GM19238 (cell line): Measurements from ENCODE around the gene CFAP119.

Experiments
- DNase-seq: peaks from one replicate; pipeline ENCODE4 v3.0.0; 2011; ENCODE audit warnings: low spot score; ENCODE audit not compliant: insufficient read length

CFAP119 gene

DNA sequence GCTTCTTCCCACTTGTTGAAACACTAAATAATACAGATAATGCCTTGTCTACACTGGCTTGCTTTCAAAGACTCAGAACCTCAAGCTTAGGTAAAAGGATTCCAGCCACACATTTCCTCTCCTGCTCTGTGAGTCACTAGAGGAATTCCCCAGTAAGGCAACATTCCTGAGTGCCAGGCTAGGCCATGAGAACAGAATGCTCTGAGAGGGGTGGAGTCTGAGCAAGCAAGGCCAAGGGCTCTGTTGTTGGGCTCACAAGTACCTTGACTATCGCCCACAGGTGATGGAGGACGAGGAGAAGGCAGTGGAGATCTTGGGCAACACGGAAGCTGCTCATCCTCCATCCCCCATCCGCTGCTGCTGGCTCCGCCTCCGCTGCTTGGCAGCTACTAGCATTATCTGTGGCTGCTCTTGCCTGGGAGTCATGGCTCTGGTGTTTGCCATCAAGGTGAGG, 20.4 kb downstream of the CFAP119 start:
- DNase-seq, result no peak

DNA sequence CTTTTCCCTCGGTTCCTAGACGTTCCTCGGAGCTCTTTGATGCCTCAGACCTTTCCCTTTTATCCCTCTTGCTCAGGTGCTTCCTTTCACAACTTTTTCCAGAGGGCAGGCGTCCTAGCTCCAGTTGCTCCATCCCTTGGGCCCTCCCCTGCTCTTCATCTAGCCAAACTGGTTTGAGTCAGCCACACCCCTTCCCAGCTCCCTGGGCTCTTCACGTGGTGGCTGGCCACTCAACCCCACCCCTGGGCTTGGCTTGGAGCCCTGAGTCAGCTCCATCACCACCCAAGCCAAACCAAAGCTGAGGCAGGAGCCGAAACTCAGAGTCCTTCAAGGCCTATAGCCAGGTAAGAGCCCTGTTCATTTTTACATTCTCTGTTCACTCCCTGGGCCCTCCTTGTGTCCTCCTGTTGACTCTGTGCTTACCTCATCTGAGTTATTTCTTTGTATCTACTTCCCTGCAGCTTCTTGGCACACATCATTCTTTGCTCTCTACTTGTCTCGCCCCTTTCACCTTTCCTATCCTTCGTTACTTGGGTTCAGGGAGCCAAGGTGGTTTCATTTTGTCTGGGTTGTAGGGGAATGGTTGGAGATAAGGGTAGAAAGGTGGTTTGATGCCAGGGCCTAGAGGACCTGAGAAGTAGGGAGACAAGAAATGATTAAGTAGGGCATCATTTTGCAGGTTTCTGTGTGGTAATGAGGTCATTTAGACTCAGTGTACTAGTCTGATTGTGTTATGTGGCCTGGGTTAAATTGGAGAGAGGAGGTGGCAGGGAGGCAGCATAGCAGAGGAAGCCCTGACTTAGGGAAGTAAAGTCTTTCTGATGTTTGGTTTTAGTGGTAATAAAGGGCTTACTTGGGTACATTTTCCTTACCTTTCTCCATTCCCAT, 21.3 kb downstream of the CFAP119 start:
- no peak for DNase-seq

DNA sequence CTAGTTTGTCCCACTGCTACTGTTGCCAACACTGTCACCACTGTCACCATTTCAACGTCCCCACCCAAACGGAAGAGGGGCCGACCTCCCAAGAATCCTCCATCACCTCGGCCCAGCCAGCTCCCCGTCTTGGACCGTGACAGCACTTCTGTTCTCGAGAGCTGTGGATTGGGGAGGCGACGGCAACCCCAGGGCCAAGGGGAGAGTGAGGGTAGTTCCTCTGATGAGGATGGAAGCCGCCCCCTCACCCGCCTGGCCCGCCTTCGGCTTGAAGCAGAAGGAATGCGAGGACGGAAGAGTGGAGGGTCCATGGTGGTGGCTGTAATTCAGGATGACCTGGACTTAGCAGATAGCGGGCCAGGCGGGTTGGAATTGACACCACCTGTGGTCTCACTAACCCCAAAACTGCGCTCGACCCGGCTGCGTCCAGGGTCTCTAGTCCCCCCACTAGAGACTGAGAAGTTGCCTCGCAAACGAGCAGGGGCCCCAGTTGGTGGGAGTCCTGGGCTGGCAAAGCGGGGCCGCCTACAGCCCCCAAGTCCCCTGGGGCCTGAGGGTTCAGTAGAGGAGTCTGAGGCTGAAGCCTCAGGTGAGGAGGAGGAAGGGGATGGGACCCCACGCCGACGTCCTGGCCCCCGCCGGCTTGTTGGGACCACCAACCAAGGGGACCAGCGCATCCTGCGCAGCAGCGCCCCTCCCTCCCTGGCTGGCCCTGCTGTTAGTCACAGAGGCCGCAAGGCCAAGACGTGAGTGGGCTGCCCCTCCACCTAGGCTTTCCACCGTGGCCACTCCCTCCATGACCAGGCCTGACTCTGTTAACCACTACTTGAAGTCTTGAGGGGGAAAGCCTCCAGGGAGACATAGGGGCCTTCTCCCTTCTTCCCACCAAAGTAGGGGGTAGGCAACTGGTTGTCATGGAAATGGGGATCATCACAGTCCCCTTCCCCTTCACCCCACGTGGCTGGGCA, 22.6 kb downstream of the CFAP119 start:
- no peak for DNase-seq

DNA sequence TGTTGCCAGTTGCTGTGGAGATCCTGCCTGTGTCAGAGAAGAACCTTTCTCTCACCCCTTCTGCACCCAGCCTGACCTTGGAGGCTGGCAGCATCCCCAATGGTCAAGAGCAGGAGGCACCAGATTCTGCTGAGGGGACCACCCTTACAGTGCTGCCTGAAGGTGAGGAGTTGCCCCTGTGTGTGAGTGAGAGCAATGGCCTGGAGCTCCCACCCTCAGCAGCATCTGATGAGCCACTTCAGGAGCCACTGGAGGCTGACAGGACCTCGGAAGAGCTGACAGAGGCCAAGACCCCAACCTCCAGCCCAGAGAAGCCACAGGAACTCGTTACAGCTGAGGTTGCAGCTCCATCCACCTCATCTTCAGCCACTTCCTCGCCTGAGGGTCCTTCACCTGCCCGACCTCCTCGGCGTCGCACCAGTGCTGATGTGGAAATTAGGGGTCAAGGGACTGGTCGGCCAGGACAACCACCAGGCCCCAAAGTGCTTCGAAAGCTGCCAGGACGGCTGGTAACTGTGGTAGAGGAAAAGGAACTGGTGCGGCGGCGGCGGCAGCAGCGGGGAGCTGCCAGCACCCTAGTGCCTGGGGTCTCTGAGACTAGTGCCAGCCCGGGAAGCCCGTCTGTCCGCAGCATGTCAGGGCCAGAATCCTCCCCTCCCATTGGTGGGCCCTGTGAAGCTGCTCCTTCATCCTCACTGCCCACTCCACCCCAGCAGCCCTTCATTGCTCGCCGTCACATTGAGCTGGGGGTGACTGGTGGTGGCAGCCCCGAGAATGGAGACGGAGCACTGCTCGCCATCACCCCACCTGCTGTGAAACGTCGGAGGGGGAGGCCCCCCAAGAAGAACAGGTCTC, 23.8 kb downstream of the CFAP119 start:
- no peak for DNase-seq

DNA sequence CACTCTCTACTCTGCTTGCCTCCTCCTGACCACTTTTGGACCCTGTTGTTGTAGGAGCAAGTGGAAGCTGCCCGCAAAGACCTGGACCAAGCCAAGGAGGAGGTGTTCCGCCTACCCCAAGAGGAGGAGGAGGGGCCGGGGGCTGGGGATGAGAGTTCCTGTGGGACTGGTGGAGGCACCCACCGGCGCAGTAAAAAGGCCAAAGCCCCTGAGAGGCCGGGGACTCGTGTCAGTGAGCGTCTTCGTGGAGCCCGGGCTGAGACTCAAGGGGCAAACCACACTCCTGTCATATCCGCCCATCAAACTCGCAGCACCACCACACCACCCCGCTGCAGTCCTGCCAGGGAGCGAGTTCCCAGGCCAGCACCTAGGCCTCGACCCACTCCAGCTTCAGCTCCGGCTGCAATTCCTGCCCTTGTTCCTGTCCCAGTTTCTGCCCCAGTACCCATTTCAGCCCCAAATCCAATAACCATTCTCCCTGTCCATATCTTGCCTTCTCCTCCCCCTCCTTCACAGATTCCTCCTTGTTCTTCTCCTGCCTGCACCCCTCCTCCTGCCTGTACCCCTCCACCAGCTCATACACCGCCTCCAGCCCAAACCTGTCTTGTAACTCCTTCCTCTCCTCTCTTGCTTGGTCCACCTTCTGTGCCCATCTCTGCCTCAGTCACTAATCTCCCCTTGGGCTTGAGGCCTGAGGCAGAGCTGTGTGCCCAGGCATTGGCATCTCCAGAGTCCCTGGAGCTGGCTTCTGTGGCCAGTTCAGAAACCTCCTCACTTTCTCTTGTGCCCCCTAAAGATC, 24.7 kb downstream of the CFAP119 start:
- no peak for DNase-seq

DNA sequence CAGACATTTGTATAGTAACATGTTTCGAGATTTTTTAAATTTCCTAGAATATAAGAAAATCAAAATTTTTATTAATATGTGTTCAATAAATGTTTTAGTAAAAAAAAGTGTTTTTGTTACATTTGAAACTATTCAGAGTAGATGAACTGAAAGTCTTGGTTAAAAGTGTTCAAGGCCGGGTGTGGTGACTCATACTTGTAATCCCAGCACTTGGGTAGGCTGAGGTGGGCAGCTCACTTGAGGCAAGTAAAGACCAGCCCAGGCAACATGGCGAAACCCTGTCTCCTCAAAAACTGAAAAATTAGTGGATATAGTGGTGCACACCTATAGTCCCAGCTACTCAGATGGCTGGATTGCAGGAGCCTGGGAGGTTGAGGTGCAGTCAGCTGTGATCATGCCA, 30.5 kb downstream of the CFAP119 start:
- no peak for DNase-seq

DNA sequence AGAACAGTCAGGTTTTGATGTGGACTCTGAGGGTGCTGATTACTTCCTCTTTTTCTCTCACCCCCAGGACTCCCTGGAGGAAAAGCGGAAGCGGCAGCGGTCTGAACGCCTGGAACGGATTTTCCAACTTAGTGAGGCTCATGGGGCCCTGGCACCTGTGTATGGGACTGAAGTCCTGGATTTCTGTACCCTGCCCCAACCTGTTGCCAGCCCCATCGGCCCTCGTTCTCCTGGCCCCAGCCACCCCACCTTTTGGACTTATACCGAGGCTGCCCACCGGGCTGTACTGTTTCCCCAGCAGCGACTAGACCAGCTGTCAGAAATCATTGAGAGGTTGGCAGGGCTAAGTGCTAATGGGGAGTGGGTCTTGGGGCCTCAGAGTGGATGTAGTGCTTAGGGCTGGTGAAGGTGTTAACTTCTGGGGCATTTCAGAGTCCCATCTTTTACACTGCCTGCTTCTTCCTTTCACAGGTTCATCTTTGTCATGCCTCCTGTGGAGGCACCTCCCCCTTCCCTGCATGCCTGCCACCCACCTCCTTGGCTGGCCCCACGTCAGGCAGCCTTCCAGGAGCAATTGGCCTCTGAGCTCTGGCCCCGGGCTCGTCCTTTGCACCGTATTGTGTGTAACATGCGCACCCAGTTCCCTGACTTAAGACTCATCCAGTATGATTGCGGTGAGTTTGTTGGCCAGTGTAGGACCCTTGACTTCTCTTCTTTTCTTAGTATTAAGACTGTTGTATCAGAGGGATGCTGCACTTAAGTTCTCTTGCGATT, 32.8 kb downstream of the CFAP119 start:
- DNase-seq, result no peak

DNA sequence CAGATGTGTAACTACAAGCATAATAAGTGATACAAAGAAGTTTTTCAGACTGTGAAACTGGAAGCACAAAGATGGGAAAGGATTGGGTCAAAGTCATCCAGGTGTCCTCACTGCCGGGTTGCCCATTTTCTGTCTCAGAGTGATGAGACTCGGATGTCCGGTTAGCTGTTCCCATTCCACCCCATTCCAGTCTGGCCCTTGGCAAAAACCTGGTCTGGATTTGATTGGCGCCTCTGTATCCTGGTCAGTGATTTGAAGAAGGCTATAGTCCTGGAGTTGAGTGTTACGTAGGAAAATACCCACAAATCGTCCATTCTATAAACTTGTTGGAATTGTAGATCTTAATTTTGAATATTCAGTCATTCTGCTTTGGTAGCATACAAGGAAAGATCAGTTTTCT, 33.5 kb downstream of the CFAP119 start:
- no peak for DNase-seq

DNA sequence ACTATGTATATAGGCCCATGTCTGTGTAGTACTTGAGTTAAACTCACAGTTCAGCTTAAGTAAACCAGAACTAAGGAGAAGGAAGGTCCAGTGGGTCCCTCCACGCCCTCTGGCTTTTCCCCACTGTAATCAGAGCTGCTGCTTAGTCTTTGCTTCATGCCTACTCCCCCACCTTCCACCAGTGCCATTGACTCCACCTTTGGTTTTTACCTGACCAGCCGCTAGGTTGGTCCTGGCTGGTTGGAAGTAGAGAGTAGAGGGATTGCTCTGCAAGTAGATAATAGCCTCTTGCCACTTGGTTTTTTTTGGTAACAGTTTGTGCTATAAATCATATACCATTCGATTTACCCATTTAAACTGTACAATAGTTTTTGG, 36.5 kb downstream of the CFAP119 start:
- no peak for DNase-seq

DNA sequence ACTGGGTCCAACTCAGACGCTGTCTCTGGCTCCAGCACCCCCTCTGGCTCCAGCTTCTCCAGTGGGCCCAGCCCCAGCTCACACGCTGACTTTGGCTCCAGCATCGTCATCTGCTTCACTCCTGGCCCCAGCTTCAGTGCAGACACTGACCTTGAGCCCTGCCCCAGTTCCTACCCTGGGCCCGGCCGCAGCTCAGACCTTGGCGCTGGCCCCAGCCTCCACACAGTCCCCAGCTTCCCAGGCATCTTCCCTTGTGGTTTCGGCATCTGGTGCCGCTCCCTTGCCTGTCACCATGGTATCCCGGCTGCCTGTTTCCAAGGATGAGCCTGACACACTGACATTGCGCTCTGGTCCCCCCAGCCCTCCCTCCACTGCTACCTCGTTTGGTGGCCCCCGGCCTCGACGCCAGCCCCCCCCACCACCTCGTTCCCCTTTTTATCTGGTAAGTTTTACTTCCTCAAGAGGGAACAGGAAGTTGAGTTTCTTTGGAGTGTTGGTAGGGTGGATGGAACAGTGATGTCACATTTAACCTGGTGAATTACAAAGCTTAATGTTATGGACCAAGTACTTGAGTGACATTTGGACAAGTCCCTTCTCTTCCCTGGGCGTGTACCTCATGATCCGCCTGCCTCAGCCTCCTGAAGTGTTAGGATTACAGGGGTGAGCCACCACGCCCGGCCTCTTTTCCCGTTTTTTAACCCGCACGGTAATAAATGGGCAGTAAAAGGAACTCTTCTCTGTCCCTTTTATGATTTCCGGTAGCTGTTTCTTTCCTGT, 37.0 kb downstream of the CFAP119 start:
- no peak for DNase-seq

DNA sequence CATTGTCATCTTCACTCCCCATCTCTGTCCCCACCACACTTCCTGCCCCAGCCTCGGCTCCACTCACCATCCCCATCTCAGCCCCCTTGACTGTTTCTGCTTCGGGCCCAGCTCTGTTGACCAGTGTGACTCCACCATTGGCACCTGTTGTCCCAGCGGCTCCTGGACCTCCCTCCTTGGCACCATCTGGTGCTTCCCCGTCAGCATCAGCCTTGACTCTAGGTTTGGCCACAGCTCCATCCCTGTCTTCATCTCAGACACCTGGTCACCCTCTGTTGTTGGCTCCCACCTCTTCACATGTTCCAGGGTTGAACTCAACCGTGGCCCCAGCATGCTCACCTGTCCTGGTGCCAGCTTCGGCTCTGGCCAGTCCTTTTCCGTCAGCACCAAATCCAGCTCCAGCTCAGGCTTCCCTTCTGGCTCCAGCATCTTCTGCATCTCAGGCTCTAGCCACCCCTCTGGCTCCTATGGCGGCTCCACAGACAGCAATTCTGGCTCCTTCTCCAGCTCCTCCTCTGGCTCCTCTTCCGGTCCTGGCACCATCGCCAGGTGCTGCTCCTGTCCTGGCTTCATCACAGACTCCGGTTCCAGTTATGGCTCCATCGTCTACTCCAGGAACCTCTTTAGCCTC, 38.0 kb downstream of the CFAP119 start:
- DNase-seq, result no peak

DNA sequence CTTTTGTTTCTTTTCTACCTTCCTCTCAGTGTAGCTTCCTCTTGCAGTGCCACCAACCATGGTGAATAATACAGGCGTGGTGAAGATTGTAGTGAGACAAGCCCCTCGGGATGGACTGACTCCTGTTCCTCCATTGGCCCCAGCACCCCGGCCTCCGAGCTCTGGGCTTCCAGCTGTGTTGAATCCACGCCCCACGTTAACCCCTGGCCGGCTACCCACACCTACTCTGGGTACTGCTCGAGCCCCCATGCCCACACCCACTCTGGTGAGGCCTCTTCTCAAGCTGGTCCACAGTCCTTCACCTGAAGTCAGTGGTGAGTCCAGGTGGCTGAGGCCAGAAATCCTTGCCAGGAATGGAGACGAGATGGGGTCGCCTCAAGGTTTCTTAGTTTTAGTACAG, 38.9 kb downstream of the CFAP119 start:
- no peak for DNase-seq

DNA sequence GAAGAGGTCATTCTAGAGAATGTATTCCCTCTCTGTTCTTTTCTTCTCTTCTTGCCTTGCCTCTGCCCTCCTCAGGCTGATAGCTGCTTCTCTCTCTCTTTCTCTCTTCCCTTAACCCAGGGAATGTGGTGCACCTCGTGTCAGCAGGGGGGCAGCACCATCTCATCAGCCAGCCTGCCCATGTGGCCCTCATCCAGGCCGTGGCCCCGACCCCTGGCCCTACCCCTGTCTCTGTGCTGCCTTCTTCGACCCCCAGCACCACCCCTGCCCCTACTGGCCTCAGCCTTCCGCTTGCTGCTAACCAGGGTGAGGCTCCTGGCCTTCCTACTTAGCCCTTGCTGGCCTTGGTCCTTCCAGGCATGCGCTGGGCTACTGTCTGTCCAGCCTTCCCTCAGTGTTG, 39.4 kb downstream of the CFAP119 start:
- DNase-seq, result no peak

DNA sequence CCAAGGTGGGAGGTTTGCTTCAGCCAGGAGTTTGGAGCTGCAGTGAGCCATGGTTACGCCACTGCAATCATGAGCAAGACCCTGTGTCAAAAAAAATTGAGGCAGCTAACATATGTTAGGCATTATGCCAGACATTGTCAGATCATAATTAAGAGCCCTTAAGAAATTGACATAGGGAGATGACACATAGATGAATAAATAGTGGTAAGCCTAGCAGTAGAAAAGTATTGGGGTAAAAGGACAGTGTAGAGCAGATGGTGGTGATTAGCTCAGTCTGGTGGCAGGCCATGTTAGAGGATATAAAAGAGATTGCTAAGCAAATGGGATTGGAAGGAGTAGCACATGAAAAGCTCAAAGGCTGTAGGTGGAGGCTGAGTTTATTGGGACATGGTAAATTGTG, 40.3 kb downstream of the CFAP119 start:
- no peak for DNase-seq

DNA sequence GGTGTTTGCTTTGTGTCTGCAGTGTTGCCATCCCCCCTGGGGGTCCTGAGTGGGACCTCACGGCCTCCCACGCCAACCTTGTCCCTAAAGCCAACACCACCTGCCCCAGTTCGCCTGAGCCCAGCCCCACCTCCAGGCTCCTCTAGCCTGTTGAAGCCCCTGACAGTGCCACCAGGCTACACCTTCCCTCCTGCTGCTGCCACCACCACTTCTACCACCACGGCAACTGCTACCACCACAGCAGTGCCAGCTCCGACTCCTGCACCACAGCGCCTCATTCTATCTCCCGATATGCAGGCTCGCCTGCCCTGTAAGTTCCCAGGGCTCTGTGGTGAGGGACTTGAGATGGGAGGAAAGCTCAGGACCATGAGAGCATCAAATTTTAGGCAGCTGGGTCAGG, 40.7 kb downstream of the CFAP119 start:
- DNase-seq, result no peak

DNA sequence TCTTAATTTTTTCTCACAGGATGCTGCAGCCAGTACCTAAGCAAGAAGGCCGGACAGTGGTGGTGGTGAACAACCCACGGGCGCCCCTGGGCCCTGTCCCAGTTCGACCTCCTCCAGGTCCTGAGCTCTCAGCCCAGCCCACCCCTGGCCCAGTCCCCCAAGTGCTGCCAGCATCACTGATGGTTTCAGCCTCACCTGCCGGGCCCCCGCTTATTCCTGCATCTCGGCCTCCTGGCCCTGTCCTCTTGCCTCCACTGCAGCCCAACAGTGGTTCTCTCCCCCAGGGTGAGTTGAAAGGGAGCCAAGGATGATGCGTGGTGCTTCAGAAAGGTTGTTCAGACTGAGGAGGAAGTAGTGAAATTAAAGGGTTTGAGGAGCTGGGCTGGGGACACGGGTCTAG, 41.2 kb downstream of the CFAP119 start:
- no peak for DNase-seq

DNA sequence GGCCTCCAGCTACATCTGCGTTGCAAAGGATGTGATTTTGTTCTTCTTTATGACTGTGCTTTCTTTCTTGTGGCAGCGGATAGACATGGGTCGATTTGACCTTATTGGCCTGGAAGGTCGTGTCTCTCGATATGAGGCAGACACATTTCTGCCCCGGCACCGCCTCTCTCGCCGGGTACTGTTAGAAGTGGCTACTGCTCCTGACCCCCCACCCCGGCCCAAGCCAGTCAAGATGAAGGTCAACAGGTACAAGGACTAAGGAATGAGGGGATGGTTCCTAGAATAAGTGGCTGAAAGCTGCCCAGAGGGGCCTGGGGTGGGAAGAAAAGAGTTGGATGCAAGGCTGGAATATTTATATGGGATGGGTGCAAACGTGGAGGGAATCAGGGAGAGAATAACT, 41.8 kb downstream of the CFAP119 start:
- DNase-seq, result no peak

DNA sequence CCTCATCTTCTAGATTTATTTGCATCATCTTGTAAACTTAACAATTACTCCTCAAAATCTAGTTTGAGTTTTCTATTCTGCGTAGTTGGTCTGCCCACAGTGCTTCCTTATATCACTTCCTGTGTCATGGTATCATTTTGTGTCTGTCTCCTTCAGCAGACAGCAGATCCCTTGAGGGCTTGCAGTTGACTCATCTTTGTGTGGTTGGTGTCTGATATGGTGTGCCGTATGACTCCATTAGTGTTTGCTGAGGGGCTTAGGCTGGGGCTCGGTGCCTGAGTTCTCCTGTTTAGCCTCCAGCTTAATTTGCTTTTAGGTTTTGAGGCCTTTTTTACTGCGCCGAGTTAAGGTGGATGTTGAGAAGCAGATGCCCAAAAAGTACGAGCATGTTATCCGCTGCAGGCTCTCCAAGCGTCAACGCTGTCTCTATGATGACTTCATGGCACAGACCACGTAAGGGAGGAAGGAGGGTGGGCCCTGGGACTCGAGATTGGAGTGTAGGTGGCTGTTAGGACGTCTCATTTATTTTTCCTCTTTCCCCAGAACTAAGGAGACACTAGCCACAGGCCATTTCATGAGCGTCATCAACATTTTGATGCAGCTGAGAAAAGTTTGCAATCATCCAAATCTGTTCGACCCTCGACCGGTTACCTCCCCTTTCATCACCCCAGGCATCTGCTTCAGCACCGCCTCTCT, 46.0 kb downstream of the CFAP119 start:
- no peak for DNase-seq
